Measurements from ENCODE around the gene MED8.

MED8 gene

GRCh38 chr1:43334453-43335205, 55.0 kb downstream of the MED8 start:
- no peak for DNase-seq
